ENCODE data around the gene WAS. TPM values are rescaled to one million over a fixed set of nuclear protein-coding genes. Genes with fewer than 3 reads are reported as not detected.

WAS gene
- total RNA-seq, 1 experiment from 2014 or later = 0.24 TPM

- Histone ChIP-seq H2BK15ac (ENCODE audit: low read depth, low read length) (no peak overlapping the region), H4K20me1 (ENCODE audit: control insufficient read depth, insufficient read depth, insufficient read length) (no peaks in the 10 kb centered on the region), H3K79me2 (ENCODE audit: insufficient read depth, low read length) (no peaks in the 10 kb centered on the region), H3K79me1 (ENCODE audit: insufficient read depth, low read depth, low read length, poor library complexity, severe bottlenecking) (no peaks in the 10 kb centered on the region), H2BK12ac (ENCODE audit: insufficient read length, low read depth, low read length) (no peak overlapping the region), H3K23me2 (ENCODE audit: insufficient read length, low read depth, low read length, poor library complexity, severe bottlenecking) (no peaks in the 10 kb centered on the region), H4K91ac (ENCODE audit: insufficient read length, low read depth, low read length) (no peak overlapping the region), H3K9me3 (ENCODE audit: control insufficient read depth, low read depth, low read length) (peaks cover 25% of the 10 kb centered on the region), H3K4ac (ENCODE audit: low read depth, low read length) (no peak overlapping the region), H3K56ac (ENCODE audit: insufficient read length, low read depth, low read length) (no peak overlapping the region), H2AFZ (ENCODE audit: low read length) (no peak overlapping the region), H3K23ac (ENCODE audit: insufficient read length, low read depth, low read length) (no peak overlapping the region), H4K8ac (replicated peaks; ENCODE audit: insufficient read length, low read depth, low read length) (no peak overlapping the region), H2BK120ac (ENCODE audit: low read depth, low read length, poor library complexity, severe bottlenecking) (no peak overlapping the region), H3K4me2 (ENCODE audit: insufficient read depth, insufficient read length, low read length) (no peak overlapping the region), H3K18ac (ENCODE audit: insufficient read length, low read depth, low read length) (no peak overlapping the region), H2BK20ac (ENCODE audit: low read depth, low read length, poor library complexity, severe bottlenecking) (no peak overlapping the region), H3K9ac (ENCODE audit: extremely low read depth, insufficient read length, low read length) (no peak overlapping the region), H4K5ac (ENCODE audit: insufficient read length, low read depth, low read length) (no peak overlapping the region), H3K14ac (ENCODE audit: insufficient read depth, low read length) (no peak overlapping the region), H3K4me1 (ENCODE audit: insufficient read depth, low read length) (no peaks in the 10 kb centered on the region), H2BK5ac (ENCODE audit: insufficient read length, low read length) (no peak overlapping the region), H2AK5ac (ENCODE audit: insufficient read length, low read length) (no peak overlapping the region), H3K27me3 (ENCODE audit: insufficient read depth, low read length) (no peaks in the 10 kb centered on the region), H3K27ac (ENCODE audit: insufficient read length, low read depth, low read length) (no peak overlapping the region), H3T11ph (ENCODE audit: low read length) (no peak overlapping the region)
- no peak overlapping the region for H3K4me3 Mint-ChIP-seq
- H3K4me1 Mint-ChIP-seq = 0 out of 4 replicates have a peak, but pooled peaks cover 0 to 3% of the 10 kb centered on the region in 2 experiments
- H3K27ac Mint-ChIP-seq = no peak overlapping the region
- peaks cover 73 to 76% of the 10 kb centered on the region in 2 experiments for H3K9me3 Mint-ChIP-seq
- TF ChIP-seq CTCF (conservative IDR thresholded peaks at IDR 0.05) = no peak
- H3K27me3 Mint-ChIP-seq (ENCODE audit: low read depth) = peaks cover 2% of the 10 kb centered on the region; the same call in 1 of the 2 replicates
- no peak for DNase-seq
- H3K36me3 Mint-ChIP-seq (ENCODE audit: insufficient read depth in 1 of 3, low read depth in 3 of 3) = peaks cover 0 to 2% (median 0%) of the 10 kb centered on the region in 3 experiments; a peak in 3 of 7 replicates
Measured at GRCh38 chrX:48728653-48729052, 45.1 kb downstream of the WAS start.
